Measurements from ENCODE around the gene NRXN3. TPM values are rescaled to one million over a fixed set of nuclear protein-coding genes. Genes with fewer than 3 reads are reported as not detected.

Gene NRXN3
- total and polyA plus RNA-seq, 8 donors, result 0.53 to 2.5 (median 1.5) TPM

DNA sequence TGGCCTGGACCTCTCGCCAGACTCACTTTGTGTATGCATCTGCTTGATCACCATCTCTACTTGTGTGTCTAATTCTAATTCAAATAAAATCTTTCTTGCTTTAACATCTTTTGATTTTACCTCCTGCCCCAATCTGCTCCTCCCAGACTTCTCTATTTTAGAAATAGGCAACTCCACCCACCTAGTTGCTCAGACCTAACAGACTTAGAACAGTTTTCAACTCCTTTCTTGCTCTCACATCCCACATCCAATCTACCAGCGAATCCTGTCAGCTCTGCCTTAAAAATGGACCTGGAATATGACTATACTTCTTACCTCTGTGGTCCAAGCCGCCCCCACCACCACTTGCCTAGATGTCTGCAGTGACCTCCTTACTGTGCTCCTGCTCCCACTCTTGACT is 18.7 kb downstream of the NRXN3 start:
- FAIRE-seq (no peak), DNase-seq (no peak), ATAC-seq (no peak)
- Histone ChIP-seq H3K4me1 (no peaks in the 10 kb centered on the region), H3K4me3 (no peak overlapping the region), H3K36me3 (no peaks in the 10 kb centered on the region), H3K27ac (no peak overlapping the region), H3K27me3 (no peaks in the 10 kb centered on the region), H3K9me3 (no peaks in the 10 kb centered on the region)
- TF ChIP-seq, protein P1, sequence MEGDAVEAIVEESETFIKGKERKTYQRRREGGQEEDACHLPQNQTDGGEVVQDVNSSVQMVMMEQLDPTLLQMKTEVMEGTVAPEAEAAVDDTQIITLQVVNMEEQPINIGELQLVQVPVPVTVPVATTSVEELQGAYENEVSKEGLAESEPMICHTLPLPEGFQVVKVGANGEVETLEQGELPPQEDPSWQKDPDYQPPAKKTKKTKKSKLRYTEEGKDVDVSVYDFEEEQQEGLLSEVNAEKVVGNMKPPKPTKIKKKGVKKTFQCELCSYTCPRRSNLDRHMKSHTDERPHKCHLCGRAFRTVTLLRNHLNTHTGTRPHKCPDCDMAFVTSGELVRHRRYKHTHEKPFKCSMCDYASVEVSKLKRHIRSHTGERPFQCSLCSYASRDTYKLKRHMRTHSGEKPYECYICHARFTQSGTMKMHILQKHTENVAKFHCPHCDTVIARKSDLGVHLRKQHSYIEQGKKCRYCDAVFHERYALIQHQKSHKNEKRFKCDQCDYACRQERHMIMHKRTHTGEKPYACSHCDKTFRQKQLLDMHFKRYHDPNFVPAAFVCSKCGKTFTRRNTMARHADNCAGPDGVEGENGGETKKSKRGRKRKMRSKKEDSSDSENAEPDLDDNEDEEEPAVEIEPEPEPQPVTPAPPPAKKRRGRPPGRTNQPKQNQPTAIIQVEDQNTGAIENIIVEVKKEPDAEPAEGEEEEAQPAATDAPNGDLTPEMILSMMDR (IDR thresholded peaks at IDR 0.05), result no peak
- intact Hi-C loops (cut with DNase I), result no loop called here
- 60 to 77% methylated on average over 3 of the region's 3 CpGs for WGBS, 2 donors

DNA sequence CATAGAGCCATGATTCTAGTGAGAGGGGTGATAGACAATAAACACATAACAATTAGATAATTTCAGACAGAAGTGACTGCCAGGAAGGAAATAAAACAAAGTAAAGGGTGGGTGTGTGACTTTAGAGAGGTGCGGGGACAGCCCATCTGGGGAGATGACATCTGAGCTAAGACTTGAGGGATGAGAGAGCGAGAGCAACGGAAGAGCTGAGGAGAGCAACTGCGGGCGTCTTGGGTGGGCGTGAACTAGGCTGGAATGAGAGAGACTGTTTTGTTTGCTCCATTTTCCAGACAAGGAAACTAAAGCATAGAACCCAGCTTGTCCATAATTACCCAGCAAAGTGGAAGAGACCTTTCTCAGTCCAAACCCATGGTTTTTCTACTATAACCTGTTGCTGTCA is 25.3 kb downstream of the NRXN3 start:
- Histone ChIP-seq H3K27me3 (no peaks in the 10 kb centered on the region), H3K4me3 (no peak overlapping the region), H3K9me3 (no peaks in the 10 kb centered on the region), H3K27ac (no peak overlapping the region), H3K4me1 (no peaks in the 10 kb centered on the region), H3K36me3 (no peaks in the 10 kb centered on the region)
- DNase-seq (no peak), FAIRE-seq (no peak), ATAC-seq (no peak)
- 80 to 86% methylated on average over 6 of the region's 6 CpGs for WGBS, 2 donors
- intact Hi-C loops (cut with DNase I), result no loop called here
- TF ChIP-seq, protein P1 (IDR thresholded peaks at IDR 0.05), result no peak

DNA sequence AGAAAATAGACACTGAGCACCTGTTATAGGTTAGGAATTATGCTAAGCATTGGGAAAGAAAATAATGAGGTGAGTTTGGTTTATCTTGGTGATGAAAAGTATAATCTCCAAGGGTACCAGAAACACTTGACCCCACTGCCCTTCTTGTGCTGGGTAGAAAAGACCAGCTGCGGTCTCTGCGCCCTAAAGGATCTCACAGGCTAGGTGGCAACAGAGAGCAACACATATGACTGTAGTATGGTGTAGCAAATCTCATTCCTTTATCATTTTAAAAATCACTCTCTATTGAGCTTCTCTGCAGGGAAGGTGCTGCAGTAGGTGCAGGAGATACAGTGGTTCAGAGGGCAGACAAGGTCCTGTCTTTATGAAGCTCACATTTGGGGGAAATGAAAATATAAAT is 26.1 kb downstream of the NRXN3 start:
- no peak overlapping the region for H3K4me3 ChIP-seq
- intact Hi-C loops (cut with DNase I), result no loop called here
- no peak overlapping the region for H3K27ac ChIP-seq
- no peak for DNase-seq
- no peaks in the 10 kb centered on the region for H3K4me1 ChIP-seq
- no peaks in the 10 kb centered on the region for H3K36me3 ChIP-seq
- no peaks in the 10 kb centered on the region for H3K27me3 ChIP-seq
- 68 to 82% methylated on average over 2 of the region's 2 CpGs for WGBS, 2 donors
- no peak for ATAC-seq
- no peak for FAIRE-seq
- TF ChIP-seq, protein P1 (IDR thresholded peaks at IDR 0.05), result no peak
- H3K9me3 ChIP-seq, result no peaks in the 10 kb centered on the region

DNA sequence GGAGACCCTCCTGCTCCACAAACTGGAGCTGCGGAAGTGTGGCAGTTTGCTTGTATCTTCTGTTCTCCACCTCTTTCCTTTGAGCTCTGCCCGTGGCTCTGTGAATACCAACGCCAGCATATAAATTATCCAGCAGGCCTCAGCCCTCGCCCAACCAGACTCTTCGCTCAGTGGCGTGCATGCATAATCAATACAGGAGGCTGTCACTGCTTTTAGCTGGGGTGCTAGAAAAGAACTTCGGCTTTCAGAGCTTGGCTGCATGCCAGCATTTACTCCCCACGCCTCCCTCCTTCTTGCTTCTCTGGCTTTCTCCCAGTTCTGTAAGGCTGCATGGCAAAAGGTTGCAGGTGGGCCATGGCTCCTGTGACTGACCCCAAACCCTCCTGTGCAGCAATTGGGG is 26.9 kb downstream of the NRXN3 start:
- H3K27me3 ChIP-seq, result no peaks in the 10 kb centered on the region
- ATAC-seq, result no peak
- H3K27ac ChIP-seq, result no peak overlapping the region
- intact Hi-C loops (cut with DNase I), result no loop called here
- no peaks in the 10 kb centered on the region for H3K4me1 ChIP-seq
- no peaks in the 10 kb centered on the region for H3K36me3 ChIP-seq
- no peak for DNase-seq
- WGBS, 2 donors, result 49 to 59% methylated on average over 8 of the region's 8 CpGs
- no peak overlapping the region for H3K4me3 ChIP-seq
- no peaks in the 10 kb centered on the region for H3K9me3 ChIP-seq
- TF ChIP-seq, protein P1 (IDR thresholded peaks at IDR 0.05), result no peak
- FAIRE-seq, result no peak

DNA sequence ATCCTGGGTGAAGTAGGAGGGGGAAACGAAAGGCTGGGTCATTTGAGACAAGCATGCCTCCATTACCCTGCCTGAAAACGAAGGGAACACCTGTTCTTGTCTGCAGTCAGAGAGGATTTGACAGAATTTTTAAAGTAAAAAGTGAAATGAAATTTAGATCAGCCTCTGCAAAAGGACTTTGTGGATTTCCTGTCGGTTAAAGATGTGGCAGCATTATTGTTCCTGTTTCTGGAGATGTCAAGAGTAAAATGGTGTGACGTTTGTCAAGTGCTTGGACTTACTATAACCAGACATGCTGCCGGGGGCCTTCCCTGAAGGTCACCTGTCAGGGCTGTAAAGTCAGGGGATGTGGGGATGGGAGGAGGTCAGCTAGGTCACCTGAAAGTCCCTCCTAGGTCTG is 32.0 kb downstream of the NRXN3 start:
- no peak for DNase-seq
- Histone ChIP-seq H3K36me3 (no peaks in the 10 kb centered on the region), H3K4me3 (no peak overlapping the region), H3K4me1 (no peaks in the 10 kb centered on the region), H3K27ac (no peak overlapping the region), H3K27me3 (no peaks in the 10 kb centered on the region), H3K9me3 (no peaks in the 10 kb centered on the region)
- 49 to 50% methylated on average over 5 of the region's 5 CpGs for WGBS, 2 donors
- no peak for FAIRE-seq
- intact Hi-C loops (cut with DNase I), result no loop called here
- TF ChIP-seq, protein P1 (IDR thresholded peaks at IDR 0.05), result no peak
- no peak for ATAC-seq

All from pancreas (tissue), 10 donors.